Measurements from ENCODE around the gene TRABD2A.
"Not testable (repeated sequence)": the region's sequence is repeated elsewhere in the genome, so short reads cannot be mapped to it uniquely, and the experiment has no call there.

Gene TRABD2A

GRCh38 chr2:84778911-84779690 lies 101.8 kb downstream of the TRABD2A start:
- DNase-seq (ENCODE audit: low read depth), result no peak

- no peak for DNase-seq (ENCODE audit: low read depth)
These were observed 104.9 kb downstream of the TRABD2A start for GRCh38 chr2:84776011-84776410.

- DNase-seq (ENCODE audit: low read depth), result not testable (repeated sequence)
These were observed 107.3 kb downstream of the TRABD2A start for GRCh38 chr2:84773562-84773961.
